ENCODE results near the gene KRT86.
"Not testable (repeated sequence)": the region's sequence is repeated elsewhere in the genome, so short reads cannot be mapped to it uniquely, and the experiment has no call there.

KRT86 gene

DNA sequence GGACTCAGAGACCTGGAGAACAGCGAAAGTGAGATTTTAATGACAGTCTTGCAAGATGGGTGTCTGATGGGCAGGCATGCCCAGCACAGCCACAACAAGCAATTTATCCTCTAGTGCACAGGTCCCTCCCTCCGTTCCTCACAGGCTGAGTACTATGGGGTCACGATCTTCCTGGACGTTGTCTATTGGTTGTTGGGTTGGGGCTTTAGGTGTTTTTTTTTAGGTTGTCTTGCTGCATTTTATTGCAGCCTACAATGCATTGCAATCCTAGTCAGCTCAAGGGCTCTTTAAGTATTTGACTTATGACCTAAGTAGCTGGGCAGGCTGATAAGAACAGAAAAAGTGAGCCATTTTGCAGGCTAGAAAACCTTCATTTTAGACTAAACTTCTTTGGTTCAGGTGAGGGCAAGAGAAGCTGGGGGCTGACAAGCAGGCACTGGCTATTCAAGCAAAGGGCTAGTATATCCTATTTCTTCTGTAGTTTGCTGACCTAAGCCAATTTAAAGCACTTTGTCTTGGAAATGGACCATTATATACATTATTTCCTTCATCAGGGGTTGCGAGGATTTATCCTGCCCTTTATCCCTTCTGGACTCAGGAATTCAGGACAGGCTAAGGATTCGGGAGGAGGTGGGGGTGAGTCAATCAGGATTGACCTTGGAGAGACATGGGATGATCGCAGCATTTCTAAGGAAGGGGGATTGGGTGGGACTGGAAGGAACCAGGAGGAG, 35.4 kb upstream of the KRT86 start:
- DNase-seq: no peak

DNA sequence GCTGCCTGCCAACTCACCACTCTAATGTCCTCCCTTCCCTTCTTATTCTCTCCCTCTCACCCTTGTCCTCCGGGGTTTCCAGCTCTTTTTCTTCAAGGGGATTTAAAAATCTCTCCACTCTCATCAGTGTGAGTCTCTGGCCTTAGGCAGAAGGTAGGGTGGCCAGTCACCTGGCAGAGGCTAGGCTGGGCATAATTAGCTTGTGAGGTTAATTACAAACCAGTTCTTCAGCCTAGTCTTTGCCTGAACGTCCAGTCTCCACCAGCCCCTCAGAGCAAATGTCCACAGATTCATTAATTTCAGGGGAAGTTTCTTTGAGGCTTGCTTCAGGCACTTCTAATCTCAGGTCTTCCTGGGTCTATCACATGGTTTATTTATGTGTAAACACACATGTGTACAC, 34.7 kb upstream of the KRT86 start:
- DNase-seq: no peak

- not testable (repeated sequence) for DNase-seq
Measured at GRCh38 chr12:52240247-52240646, 34.2 kb upstream of the KRT86 start.

GRCh38 chr12:52241205-52241842, 33.1 kb upstream of the KRT86 start:
- no peak for DNase-seq

- no peak for DNase-seq
Measured at GRCh38 chr12:52242442-52243258, 31.8 kb upstream of the KRT86 start.

DNA sequence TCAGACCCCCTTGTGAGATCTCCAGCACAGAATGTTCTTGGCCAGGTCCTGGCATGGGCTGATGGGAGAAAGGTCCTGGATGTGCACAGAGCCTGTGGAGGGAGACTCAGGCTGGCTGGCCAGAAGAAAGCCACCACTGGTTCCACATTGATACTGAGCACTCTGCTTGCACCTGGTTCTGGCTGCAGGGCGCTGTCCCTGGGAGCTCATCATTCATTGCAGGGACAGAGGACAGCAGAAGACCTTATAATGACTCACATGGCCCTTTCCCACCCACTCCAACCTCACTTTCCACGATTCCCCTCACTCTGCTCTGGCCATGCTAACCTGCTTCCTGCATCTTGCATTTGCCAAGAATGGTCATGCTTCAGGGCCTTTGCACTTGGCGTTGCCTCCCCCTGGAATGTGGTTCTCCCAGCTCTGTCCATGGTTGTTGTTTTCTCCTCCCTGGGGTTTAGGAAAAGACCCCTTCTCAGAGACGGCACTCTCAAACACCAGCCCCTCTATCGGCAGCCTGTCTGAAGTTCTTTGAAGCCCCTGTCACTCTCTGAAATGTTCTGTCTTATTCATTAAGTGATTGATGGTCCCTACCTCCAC, 31.1 kb upstream of the KRT86 start:
- DNase-seq: no peak

DNA sequence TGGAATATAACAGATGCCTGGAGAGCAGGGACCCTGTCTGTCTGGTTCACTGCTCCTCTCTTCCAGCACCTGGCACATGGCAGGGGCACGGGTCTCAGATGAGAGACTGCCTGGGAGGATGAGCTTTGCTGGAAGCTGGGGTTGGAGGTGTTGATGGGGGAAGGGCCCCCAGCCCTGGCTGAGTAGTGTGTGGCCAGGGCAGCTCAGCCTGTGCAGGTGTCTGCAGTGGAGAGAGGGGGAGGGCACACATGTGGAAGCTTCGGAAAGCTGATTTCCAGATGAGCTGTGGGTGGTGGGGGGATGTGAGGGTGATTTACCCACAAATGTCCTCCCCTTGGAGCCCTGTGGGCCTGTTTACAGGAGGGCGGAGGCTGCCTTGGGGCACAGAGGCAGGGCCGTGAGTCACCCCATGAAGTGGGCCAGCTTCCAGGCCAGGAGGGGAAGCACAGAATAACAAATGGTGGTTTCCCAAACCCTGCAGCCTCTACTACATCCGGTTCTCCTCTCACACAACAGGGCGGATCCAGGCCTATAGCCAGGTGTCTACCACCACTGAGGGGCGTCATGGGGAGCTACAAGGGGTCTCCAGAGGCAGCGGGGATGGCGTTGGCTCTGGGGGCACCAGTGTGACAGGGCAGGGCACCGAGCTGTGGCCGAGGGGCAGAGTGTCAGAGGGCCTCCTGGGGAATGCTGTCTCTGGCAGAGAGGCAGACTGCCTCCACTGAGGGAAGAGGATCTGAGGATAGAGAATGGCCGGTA, 30.4 kb upstream of the KRT86 start:
- no peak for DNase-seq

DNA sequence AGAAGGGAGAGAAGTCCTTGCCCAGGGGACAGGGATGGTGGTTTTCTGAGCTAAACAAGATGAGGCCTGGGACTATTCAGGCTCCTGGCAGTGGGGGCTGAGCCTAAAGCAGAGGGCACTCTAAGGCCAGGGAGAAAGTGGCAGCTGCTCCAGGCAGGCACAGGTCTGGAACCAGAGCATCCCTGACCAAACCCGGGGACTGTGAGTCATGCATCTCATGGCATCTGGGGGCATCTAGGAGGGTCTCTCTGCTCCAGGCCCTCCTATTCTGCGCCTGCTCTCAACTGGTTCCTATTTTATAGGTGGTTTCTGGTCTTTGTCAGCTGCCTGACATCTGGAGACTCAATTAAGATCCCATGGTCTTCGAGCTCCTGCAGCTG, 29.8 kb upstream of the KRT86 start:
- no peak for DNase-seq

GRCh38 chr12:52245259-52245961, 29.0 kb upstream of the KRT86 start:
- no peak for DNase-seq

- DNase-seq: no peak
Measured at GRCh38 chr12:52245962-52246569, 28.4 kb upstream of the KRT86 start.

- no peak for DNase-seq
Measured at GRCh38 chr12:52246720-52247621, 27.5 kb upstream of the KRT86 start.

GRCh38 chr12:52247622-52248540, 26.6 kb upstream of the KRT86 start:
- no peak for DNase-seq

GRCh38 chr12:52248541-52249461, 25.6 kb upstream of the KRT86 start:
- DNase-seq: no peak

DNA sequence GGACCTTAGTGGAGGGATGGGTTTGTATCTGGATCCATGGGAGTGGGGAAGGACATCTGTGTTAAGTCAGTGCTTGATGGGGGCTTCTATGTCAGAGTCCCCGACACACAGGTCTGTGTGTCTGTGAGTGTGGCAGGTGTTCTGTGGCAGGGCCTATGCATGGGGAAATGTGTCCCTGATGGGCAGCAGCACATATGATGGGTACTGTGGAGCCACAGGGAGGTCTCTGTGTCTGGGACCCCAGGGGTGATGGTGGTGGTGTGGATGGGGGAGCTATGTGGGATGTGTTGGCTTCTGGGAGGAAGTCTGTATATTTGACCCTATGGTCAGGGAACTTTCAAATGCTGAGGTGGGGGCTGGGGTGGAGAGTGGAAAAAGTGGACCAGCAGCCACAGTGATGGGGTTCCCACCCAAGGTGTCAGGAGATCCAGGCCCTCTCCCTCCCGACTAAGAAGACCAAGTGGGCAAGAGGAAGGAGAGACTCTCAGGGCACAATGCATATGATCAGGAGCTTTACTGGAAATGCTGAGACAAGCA, 24.9 kb upstream of the KRT86 start:
- no peak for DNase-seq

- DNase-seq: no peak
Measured at GRCh38 chr12:52250048-52250990, 24.1 kb upstream of the KRT86 start.

DNA sequence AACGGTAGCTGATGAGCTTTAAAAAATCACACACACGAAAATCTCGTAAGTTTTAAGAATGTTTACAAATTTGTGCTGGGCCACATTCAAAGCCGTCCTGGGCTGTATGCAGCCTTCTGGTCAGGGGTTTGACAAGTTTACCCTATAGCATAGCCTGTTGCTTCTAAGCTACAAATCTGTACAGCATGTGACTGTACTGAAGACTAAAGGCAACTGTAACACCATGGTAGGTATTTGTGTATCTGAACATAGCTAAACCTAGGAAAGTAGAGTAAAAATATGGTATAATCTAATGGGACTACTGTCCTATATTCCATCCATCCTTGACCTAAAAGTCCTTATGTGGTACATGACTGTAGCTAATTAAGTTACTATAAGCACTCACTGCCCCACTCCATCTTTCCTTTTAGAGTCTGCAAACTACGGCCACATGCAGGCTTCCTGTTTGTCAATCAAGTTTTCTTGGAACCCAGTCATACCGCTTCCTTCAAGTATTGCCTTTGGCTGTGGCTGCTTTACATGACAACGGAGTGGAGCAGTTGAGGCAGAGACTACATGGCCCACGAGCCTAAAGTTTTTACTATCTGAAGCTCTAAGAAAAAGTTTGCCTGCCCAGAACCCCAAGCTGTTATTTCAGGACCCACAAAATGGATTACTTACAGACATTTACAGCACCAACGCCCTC, 22.9 kb upstream of the KRT86 start:
- DNase-seq: no peak
